Stimulated activated naive CD8-positive, alpha-beta T cell treated with anti-CD3 and anti-CD28 coated beads, Interleukin-15, Interleukin-2, amounts not matched to agents 100 ng/mL and 50 ng/mL, for 24 hours (primary cell): Measurements from ENCODE around the gene IFITM5.
A peak's percentile ranks its signal among the peaks of the same experiment; 100 is the strongest.
"Not testable (repeated sequence)": the region's sequence is repeated elsewhere in the genome, so short reads cannot be mapped to it uniquely, and the experiment has no call there.

Experiments
- H3K27ac Mint-ChIP-seq: one replicate; pipeline ENCODE4 v1.8.0; 2021; ENCODE audit warnings: mild to moderate bottlenecking, mixed read lengths
- H3K27me3 Mint-ChIP-seq: one replicate; pipeline ENCODE4 v1.8.0; 2021; ENCODE audit warnings: mixed read lengths
- H3K36me3 Mint-ChIP-seq: one replicate; pipeline ENCODE4 v1.8.0; 2021; ENCODE audit warnings: low read depth, mixed read lengths
- H3K4me1 Mint-ChIP-seq: one replicate; pipeline ENCODE4 v1.8.0; 2021; ENCODE audit warnings: low read depth, mixed read lengths
- H3K4me3 Mint-ChIP-seq: one replicate; pipeline ENCODE4 v1.8.0; 2021; ENCODE audit warnings: mild to moderate bottlenecking, mixed read lengths
- H3K9me3 Mint-ChIP-seq: one replicate; pipeline ENCODE4 v1.8.0; 2021; ENCODE audit warnings: mixed read lengths

Gene IFITM5

GRCh38 chr11:309979-310572 is 10.8 kb upstream of the IFITM5 start:
- not testable (repeated sequence) for H3K9me3 Mint-ChIP-seq, H3K27me3 Mint-ChIP-seq
- Mint-ChIP-seq H3K4me1 (peaks cover 48% of the 10 kb centered on the region), H3K4me3 (peak overlapping the region; percentile 93), H3K27ac (peak overlapping the region; percentile 90), H3K36me3 (peaks cover 24% of the 10 kb centered on the region)

GRCh38 chr11:308740-309665 is 9.7 kb upstream of the IFITM5 start:
- Mint-ChIP-seq H3K4me1 (peaks cover 46% of the 10 kb centered on the region), H3K27ac (peak overlapping the region; percentile 90), H3K36me3 (peaks cover 15% of the 10 kb centered on the region), H3K4me3 (peak overlapping the region; percentile 93)
- not testable (repeated sequence) for H3K9me3 Mint-ChIP-seq, H3K27me3 Mint-ChIP-seq

- Mint-ChIP-seq H3K36me3 (peaks cover 12% of the 10 kb centered on the region), H3K4me1 (peaks cover 47% of the 10 kb centered on the region), H3K4me3 (peak within 1 kb of the TSS; percentile 93), H3K27ac (peak within 1 kb of the TSS; percentile 90)
- H3K9me3 Mint-ChIP-seq, H3K27me3 Mint-ChIP-seq: not testable (repeated sequence)
Measured at GRCh38 chr11:307766-308708, 8.7 kb upstream of the IFITM5 start, which contains the start of gene IFITM2. Gene IFITM2 (plus strand): TSS chr11:307816. CDS start chr11:308193, 377 bp downstream.

- Mint-ChIP-seq H3K27ac (no peak overlapping the region), H3K36me3 (peaks cover 12% of the 10 kb centered on the region), H3K4me1 (peaks cover 43% of the 10 kb centered on the region), H3K9me3 (no peaks in the 10 kb centered on the region), H3K27me3 (no peaks in the 10 kb centered on the region), H3K4me3 (peak overlapping the region; percentile 93)
Measured at GRCh38 chr11:306645-307371, 7.5 kb upstream of the IFITM5 start.

GRCh38 chr11:305844-306211 is 6.5 kb upstream of the IFITM5 start:
- peaks cover 45% of the 10 kb centered on the region for H3K4me1 Mint-ChIP-seq

GRCh38 chr11:304915-305843 is 5.9 kb upstream of the IFITM5 start:
- Mint-ChIP-seq H3K36me3 (peaks cover 12% of the 10 kb centered on the region), H3K4me1 (peaks cover 51% of the 10 kb centered on the region), H3K27ac (no peak overlapping the region), H3K9me3 (no peaks in the 10 kb centered on the region), H3K27me3 (peaks cover 14% of the 10 kb centered on the region), H3K4me3 (no peak overlapping the region)

More at GRCh38 chr11:305844-306211, 6.5 kb upstream of the IFITM5 start:
- H3K36me3 Mint-ChIP-seq, result peaks cover 12% of the 10 kb centered on the region
- no peak overlapping the region for H3K4me3 Mint-ChIP-seq
- H3K27ac Mint-ChIP-seq, result no peak overlapping the region
- no peaks in the 10 kb centered on the region for H3K9me3 Mint-ChIP-seq
- H3K27me3 Mint-ChIP-seq, result peaks cover 8% of the 10 kb centered on the region

GRCh38 chr11:304061-304506 is 4.8 kb upstream of the IFITM5 start:
- Mint-ChIP-seq H3K9me3 (no peaks in the 10 kb centered on the region), H3K36me3 (peaks cover 3% of the 10 kb centered on the region), H3K4me3 (no peak overlapping the region), H3K27ac (no peak overlapping the region), H3K27me3 (peaks cover 19% of the 10 kb centered on the region), H3K4me1 (peaks cover 50% of the 10 kb centered on the region)

GRCh38 chr11:303363-303762 is 4.0 kb upstream of the IFITM5 start:
- peaks cover 19% of the 10 kb centered on the region for H3K27me3 Mint-ChIP-seq
- H3K9me3 Mint-ChIP-seq, result no peaks in the 10 kb centered on the region
- no peak overlapping the region for H3K27ac Mint-ChIP-seq
- no peaks in the 10 kb centered on the region for H3K36me3 Mint-ChIP-seq
- H3K4me3 Mint-ChIP-seq, result no peak overlapping the region
- peaks cover 52% of the 10 kb centered on the region for H3K4me1 Mint-ChIP-seq

- peaks cover 19% of the 10 kb centered on the region for H3K27me3 Mint-ChIP-seq
- peak overlapping the region; percentile 42 for H3K27ac Mint-ChIP-seq
- H3K9me3 Mint-ChIP-seq, result no peaks in the 10 kb centered on the region
- no peaks in the 10 kb centered on the region for H3K36me3 Mint-ChIP-seq
- H3K4me3 Mint-ChIP-seq, result no peak overlapping the region
- peaks cover 56% of the 10 kb centered on the region for H3K4me1 Mint-ChIP-seq
Measured at GRCh38 chr11:299951-300735, 817 bp upstream of the IFITM5 start.

- no peak overlapping the region for H3K27ac Mint-ChIP-seq
- H3K4me1 Mint-ChIP-seq, result peaks cover 48% of the 10 kb centered on the region
- peaks cover 19% of the 10 kb centered on the region for H3K27me3 Mint-ChIP-seq
- H3K9me3 Mint-ChIP-seq, result no peaks in the 10 kb centered on the region
- H3K36me3 Mint-ChIP-seq, result no peaks in the 10 kb centered on the region
- H3K4me3 Mint-ChIP-seq, result no peak overlapping the region
Measured at GRCh38 chr11:298406-299065, 790 bp downstream of the IFITM5 start.

- H3K36me3 Mint-ChIP-seq, result no peaks in the 10 kb centered on the region
- H3K4me3 Mint-ChIP-seq, result peak overlapping the region; percentile 4
- H3K4me1 Mint-ChIP-seq, result peaks cover 40% of the 10 kb centered on the region
- peaks cover 19% of the 10 kb centered on the region for H3K27me3 Mint-ChIP-seq
- H3K27ac Mint-ChIP-seq, result peak overlapping the region; percentile 59
- H3K9me3 Mint-ChIP-seq, result no peaks in the 10 kb centered on the region
Measured at GRCh38 chr11:297586-298405, 1.5 kb downstream of the IFITM5 start.
